Omental fat pad (tissue), 4 donors: ENCODE measurements around the gene AK4. TPM values are rescaled to one million over a fixed set of nuclear protein-coding genes. Genes with fewer than 3 reads are reported as not detected.
A peak's percentile ranks its signal among the peaks of the same experiment; 100 is the strongest.

ENCODE experiments used
- ATAC-seq: fragments of 150-250 bp; one replicate; pipeline ENCODE4 v1.9.1; 2016; ENCODE audit warnings: mild to moderate bottlenecking, moderate library complexity; ENCODE audit not compliant: low FRiP score
- DNase-seq: peaks from one replicate; pipeline ENCODE4 v3.0.0-alpha.2; 2019; ENCODE audit warnings: low spot score
- CTCF ChIP-seq, 3 donors: fragments of 450-650 bp; IDR thresholded peaks; one replicate each; pipeline ENCODE4 v1.5.1; 2016 to 2017; ENCODE audit warnings: antibody characterized with exemption in 3 of 3, mild to moderate bottlenecking in 3 of 3, moderate library complexity in 2 of 3
- total RNA-seq, 4 donors: library from RNA; depleted of rRNA; stranded (reverse); fragments of >200 nt; gene quantifications; one replicate each; pipeline ENCODE4 v1.1.0, GENCODE V29; 2016

Gene AK4
- total RNA-seq, 4 donors from 2014 or later: 20.5 to 108 (median 61.8) TPM

- TF ChIP-seq CTCF (IDR thresholded peaks at IDR 0.05): no peak
- ATAC-seq: peak; percentile 67
- no peak for DNase-seq
Measured at GRCh38 chr1:65195495-65196417, 47.8 kb downstream of the AK4 start.

GRCh38 chr1:65196926-65197325 is 48.9 kb downstream of the AK4 start:
- ATAC-seq (no peak), DNase-seq (no peak)
- TF ChIP-seq CTCF (IDR thresholded peaks at IDR 0.05): no peak

GRCh38 chr1:65197636-65198035 is 49.6 kb downstream of the AK4 start:
- TF ChIP-seq CTCF (IDR thresholded peaks at IDR 0.05): no peak
- ATAC-seq: no peak
- DNase-seq: no peak

- DNase-seq (no peak), ATAC-seq (no peak)
- TF ChIP-seq CTCF (IDR thresholded peaks at IDR 0.05): no peak
Measured at GRCh38 chr1:65198096-65198495, 50.1 kb downstream of the AK4 start.

- DNase-seq (no peak), ATAC-seq (no peak)
- TF ChIP-seq CTCF (IDR thresholded peaks at IDR 0.05): no peak
Measured at GRCh38 chr1:65200411-65200810, 52.4 kb downstream of the AK4 start.

- ATAC-seq (no peak), DNase-seq (no peak)
- TF ChIP-seq CTCF (IDR thresholded peaks at IDR 0.05): no peak
Measured at GRCh38 chr1:65206836-65207235, 58.8 kb downstream of the AK4 start.

- ATAC-seq: no peak
- no peak for DNase-seq
- TF ChIP-seq CTCF (IDR thresholded peaks at IDR 0.05): no peak
Measured at GRCh38 chr1:65207317-65207716, 59.3 kb downstream of the AK4 start.
